Peyer's patch (tissue), 4 donors: ENCODE data around the gene SCAMP4.

Experiments used
- CTCF ChIP-seq, 6 experiments: fragments of 450-650 bp in 4 of 6; fragments of 200-600 bp in 2 of 6; sonication (generic) in 1 of 6; IDR thresholded peaks; one replicate each; pipeline ENCODE4 v1.5.1; 2017 to 2019; ENCODE audit warnings: antibody characterized with exemption in 6 of 6, mild to moderate bottlenecking in 3 of 6, moderate library complexity in 1 of 6
- POLR2A ChIP-seq, 2 donors: fragments of 450-650 bp; IDR thresholded peaks; one replicate each; pipeline ENCODE4 v1.5.1; 2017; ENCODE audit warnings: antibody characterized with exemption in 2 of 2, mild to moderate bottlenecking in 2 of 2, moderate library complexity in 2 of 2

- no peak for TF ChIP-seq CTCF (IDR thresholded peaks at IDR 0.05)
- TF ChIP-seq POLR2A (IDR thresholded peaks at IDR 0.05): no peak
Observed at GRCh38 chr19:1871140-1871597, 34.0 kb upstream of the SCAMP4 start.
